ENCODE data around the gene IGF1R.

Gene IGF1R

GRCh38 chr15:98647774-98648653 is at the start of gene IGF1R:
Gene IGF1R, plus strand, starts transcription at chr15:98648539. Its CDS starts 1,043 bp downstream, at chr15:98649582.
- peak within 1 kb of the TSS; percentile 74 for H3K4me3 ChIP-seq (ENCODE audit: low read depth, low read length)
- DNase-seq (ENCODE audit: low read depth) = peak; percentile 88
- peak; percentile 5 for TF ChIP-seq CTCF (conservative IDR thresholded peaks at IDR 0.05; ENCODE audit: low read depth, low read length)

GRCh38 chr15:98599909-98600691 is 48.2 kb upstream of the IGF1R start:
- no peak for TF ChIP-seq CTCF (conservative IDR thresholded peaks at IDR 0.05; ENCODE audit: low read depth, low read length)
- peak; percentile 79 for DNase-seq (ENCODE audit: low read depth)
- peak overlapping the region; percentile 73 for H3K4me3 ChIP-seq (ENCODE audit: low read depth, low read length)

GRCh38 chr15:98604983-98605382 is 43.4 kb upstream of the IGF1R start:
- H3K4me3 ChIP-seq (ENCODE audit: low read depth, low read length) = no peak overlapping the region
- no peak for DNase-seq (ENCODE audit: low read depth)
- no peak for TF ChIP-seq CTCF (conservative IDR thresholded peaks at IDR 0.05; ENCODE audit: low read depth, low read length)

- no peak for TF ChIP-seq CTCF (conservative IDR thresholded peaks at IDR 0.05; ENCODE audit: low read depth, low read length)
- peak; percentile 15 for DNase-seq (ENCODE audit: low read depth)
- H3K4me3 ChIP-seq (ENCODE audit: low read depth, low read length) = no peak overlapping the region
These were observed 39.0 kb upstream of the IGF1R start for GRCh38 chr15:98609144-98609852.

- TF ChIP-seq CTCF (conservative IDR thresholded peaks at IDR 0.05; ENCODE audit: low read depth, low read length) = no peak
- no peak for DNase-seq (ENCODE audit: low read depth)
- H3K4me3 ChIP-seq (ENCODE audit: low read depth, low read length) = no peak overlapping the region
These were observed 37.3 kb upstream of the IGF1R start for GRCh38 chr15:98610991-98611390.

DNA sequence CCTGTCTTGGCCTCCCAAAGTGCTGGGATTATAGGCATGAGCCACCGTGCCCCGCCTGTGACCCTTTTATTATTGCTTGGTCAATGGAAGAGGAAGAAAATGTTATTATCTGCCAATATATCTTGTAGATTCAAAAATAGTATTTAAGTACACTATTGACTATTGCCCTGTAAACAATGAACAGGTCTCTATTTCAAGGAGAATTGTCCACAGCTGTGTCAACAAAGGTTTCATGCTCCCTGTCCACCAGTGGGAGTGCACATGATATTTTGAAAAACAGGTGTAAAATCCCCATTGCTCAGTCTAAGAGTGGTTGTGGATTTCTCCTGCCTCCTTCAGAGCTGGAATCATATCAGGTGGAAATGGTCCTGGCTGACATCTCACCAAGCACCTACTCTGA is 36.5 kb upstream of the IGF1R start:
- TF ChIP-seq CTCF (conservative IDR thresholded peaks at IDR 0.05; ENCODE audit: low read depth, low read length) = no peak
- no peak for DNase-seq (ENCODE audit: low read depth)
- no peak overlapping the region for H3K4me3 ChIP-seq (ENCODE audit: low read depth, low read length)

Data from choroid plexus epithelial cell (primary cell).